Right hindlimb (tissue), 1 donor: Measurements from ENCODE around the gene HTR7.

ENCODE experiments used
- DNase-seq: peaks from one replicate; pipeline ENCODE4 v3.0.0-alpha.2; 2018

HTR7 gene

GRCh38 chr10:90732581-90732980 lies 125.3 kb downstream of the HTR7 start:
- no peak for DNase-seq

- DNase-seq: no peak
Measured at GRCh38 chr10:90723416-90724068, 134.3 kb downstream of the HTR7 start.

- DNase-seq: no peak
Measured at GRCh38 chr10:90722832-90723231, 135.0 kb downstream of the HTR7 start.

GRCh38 chr10:90718182-90718581 lies 139.7 kb downstream of the HTR7 start:
- DNase-seq: no peak

- DNase-seq: no peak
Measured at GRCh38 chr10:90712529-90712928, 145.3 kb downstream of the HTR7 start.

GRCh38 chr10:90709727-90710126 lies 148.1 kb downstream of the HTR7 start:
- DNase-seq: no peak

- DNase-seq: no peak
Measured at GRCh38 chr10:90707657-90708056, 150.2 kb downstream of the HTR7 start.

GRCh38 chr10:90701428-90701827 lies 156.4 kb downstream of the HTR7 start:
- no peak for DNase-seq

GRCh38 chr10:90695915-90696676 lies 161.7 kb downstream of the HTR7 start:
- no peak for DNase-seq
